Right hindlimb (tissue), 1 donor: Measurements from ENCODE around the gene NECAB2.

Experiments used
- DNase-seq: peaks from one replicate; pipeline ENCODE4 v3.0.0-alpha.2; 2018

Gene NECAB2

GRCh38 chr16:83994703-83995102 is 26.7 kb downstream of the NECAB2 start:
- no peak for DNase-seq

GRCh38 chr16:83995754-83996153 is 27.7 kb downstream of the NECAB2 start:
- DNase-seq, result no peak

DNA sequence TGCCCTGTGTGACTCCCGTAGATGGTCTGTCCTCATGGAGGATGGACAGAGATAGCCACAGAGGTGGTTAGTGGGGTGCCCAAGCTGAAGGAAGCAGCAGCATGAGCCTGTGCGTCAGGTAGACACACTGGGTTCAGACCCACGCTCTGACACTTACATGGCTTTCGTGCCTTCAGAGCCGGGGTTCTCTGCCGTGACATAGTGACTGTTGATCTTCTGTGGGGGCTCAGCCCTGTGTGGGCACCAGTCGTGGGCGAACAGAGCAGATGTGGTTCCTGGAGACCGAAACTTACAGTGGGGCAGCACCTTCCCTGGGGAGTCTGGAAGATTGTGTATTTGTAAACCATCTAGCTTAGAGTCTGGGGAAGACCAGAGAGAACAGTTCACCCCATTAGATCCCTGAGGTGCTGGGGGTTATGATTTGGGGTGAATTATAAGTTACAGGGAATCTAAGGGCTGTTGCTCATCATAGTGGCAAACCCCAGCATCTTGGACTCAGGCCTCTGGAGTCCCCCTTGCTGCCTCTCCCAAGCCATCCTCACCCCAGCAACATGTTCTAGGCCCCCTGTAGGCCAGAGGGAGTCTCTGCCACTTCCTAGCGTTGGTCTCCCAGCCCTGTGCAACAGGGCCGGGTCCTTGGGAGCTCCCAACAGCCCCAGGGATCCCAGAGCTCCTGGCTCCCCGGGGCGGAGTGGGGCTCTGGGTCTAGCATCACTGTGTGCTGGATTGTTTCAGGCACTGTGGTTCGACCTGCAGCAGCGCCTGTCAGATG is 28.6 kb downstream of the NECAB2 start:
- DNase-seq, result no peak

- no peak for DNase-seq
These were observed 30.0 kb downstream of the NECAB2 start for GRCh38 chr16:83998091-83998490.

DNA sequence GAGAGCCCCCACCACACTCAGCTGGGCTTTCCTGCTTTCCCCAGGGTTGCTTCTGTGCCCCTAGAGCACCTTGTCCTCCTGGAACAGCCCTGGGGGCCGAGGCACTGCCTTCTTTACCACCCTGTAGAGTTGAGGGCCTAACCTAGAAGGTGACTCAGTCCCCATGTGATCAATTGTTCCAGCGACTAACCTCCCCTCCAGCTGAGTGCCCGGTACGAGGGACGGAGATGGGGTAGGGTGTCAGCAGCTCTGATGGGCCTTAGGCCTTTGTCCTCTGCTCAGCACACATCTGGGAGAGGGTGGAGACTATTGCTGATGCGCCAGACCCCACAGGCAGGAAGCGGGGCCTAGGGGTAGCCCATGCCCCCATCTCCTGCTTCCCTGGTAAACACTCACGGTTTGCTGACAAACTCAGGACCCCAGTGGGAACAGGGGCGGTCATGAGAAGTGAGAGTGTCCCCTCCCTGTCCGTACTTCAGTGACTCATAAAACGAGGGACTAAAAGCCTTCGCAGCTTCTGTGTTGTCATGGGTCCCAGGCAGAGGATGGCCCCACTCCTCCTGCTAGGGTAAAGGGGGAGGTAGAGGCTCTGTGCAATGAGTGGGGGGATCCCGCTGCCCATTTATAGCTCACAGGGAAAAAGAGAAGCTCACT is 33.1 kb downstream of the NECAB2 start:
- DNase-seq, result no peak

GRCh38 chr16:84001726-84002125 is 33.7 kb downstream of the NECAB2 start:
- DNase-seq, result no peak

DNA sequence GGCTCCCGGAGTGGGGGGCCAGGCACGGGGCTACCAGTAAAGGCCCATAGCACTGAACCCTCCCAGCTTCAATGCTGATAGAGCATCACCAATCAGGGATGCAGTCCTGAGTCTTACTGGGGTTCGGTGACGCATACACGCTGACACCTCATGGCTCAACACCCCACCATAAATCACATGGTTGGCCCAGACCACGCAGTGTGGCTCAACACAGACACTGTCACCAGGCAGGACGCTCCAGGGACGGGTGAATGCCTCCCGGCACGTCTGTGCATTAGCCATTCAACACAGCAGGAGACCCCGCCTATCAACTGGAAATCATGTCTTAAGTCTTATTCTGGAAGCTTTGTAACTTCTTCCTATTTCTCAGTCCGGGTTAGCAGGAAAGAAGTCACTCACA is 35.0 kb downstream of the NECAB2 start:
- no peak for DNase-seq

GRCh38 chr16:84004442-84004841 is 36.4 kb downstream of the NECAB2 start:
- DNase-seq, result no peak

- no peak for DNase-seq
These were observed 37.3 kb downstream of the NECAB2 start for GRCh38 chr16:84005391-84005790.

DNA sequence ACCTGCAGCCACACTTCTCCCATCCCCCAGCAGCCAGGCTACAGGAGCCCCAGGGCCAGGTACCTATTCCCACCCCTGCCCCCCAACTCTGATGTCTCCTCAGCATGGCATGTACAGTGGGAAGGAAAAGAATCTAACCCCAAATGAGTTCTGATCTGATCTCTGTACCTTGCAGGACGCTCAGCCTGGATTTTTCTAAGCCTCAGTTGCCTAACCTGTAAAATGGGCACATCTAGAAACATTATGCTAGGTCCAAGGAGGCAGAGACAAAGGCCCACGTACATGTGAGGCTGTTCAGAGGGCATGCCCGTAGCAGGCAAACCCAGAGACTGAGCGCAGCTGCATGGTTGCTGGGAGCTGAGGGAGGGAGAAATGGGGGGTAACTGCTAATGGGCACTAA is 39.5 kb downstream of the NECAB2 start:
- no peak for DNase-seq

DNA sequence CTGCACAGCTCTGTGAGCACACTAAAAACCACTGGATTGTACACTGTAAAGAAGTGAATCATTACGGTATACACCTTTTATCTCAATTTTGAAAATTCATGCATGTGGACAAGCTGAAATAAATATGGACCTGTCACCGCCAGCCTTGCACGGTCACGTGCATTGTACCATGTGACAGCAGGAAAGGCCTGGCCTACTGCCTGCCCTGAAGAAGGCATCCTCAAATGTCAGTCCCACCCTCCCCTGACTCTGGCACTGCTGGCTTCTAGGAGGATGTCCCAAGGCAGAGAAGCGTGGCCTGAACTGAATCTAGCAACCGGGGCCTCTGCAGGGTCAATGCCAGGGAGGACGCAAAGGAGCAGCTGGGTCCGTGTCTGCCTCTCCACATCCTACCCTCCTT is 39.9 kb downstream of the NECAB2 start:
- no peak for DNase-seq

GRCh38 chr16:84009282-84009681 is 41.2 kb downstream of the NECAB2 start:
- no peak for DNase-seq

GRCh38 chr16:84013787-84014569 is 45.9 kb downstream of the NECAB2 start:
- DNase-seq, result no peak

- no peak for DNase-seq
These were observed 46.7 kb downstream of the NECAB2 start for GRCh38 chr16:84014570-84015327.

GRCh38 chr16:84015399-84015798 is 47.4 kb downstream of the NECAB2 start:
- DNase-seq, result no peak

- no peak for DNase-seq
These were observed 48.4 kb downstream of the NECAB2 start for GRCh38 chr16:84016477-84016876.

DNA sequence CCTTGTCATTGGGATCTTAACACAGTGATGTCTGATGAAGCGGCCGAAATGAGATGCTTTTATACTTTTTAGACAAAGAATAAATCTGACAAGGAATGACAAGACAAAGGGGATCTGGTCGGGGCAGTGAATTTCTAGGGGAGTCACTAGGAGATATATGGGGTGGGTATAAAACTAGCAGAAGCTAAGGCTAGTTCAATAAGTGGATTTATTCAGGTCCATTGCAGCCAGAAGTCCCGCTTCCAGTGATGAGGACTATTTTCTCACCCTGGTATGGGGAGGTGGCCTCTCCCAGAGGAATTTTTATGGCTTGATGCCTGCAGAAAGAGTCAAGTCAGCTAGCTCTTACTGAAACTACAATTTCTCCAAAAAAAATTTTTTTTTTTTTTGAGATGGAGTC is 50.7 kb downstream of the NECAB2 start:
- DNase-seq, result no peak

DNA sequence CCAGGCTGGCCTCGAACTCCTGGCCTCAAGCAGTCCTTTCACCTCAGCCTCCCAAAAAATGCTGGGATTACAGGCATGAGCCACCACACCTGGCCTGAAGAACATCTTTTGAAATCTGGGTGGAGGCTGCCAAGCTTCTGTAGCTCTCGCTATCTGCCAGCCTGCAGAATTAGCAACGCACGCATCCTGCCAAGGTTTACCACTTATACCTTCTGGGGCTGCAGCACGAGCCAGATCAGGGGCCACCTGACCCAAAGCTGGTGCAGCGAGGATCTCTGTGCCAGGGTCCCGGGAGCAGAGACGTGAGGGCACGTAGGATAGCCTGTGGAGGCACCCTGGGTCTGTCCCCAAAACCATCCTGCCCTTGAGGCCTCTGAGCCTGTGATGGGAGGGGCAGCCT is 52.3 kb downstream of the NECAB2 start:
- no peak for DNase-seq

GRCh38 chr16:84021488-84021887 is 53.4 kb downstream of the NECAB2 start:
- DNase-seq, result no peak

- DNase-seq, result no peak
These were observed 54.6 kb downstream of the NECAB2 start for GRCh38 chr16:84022644-84023043.

DNA sequence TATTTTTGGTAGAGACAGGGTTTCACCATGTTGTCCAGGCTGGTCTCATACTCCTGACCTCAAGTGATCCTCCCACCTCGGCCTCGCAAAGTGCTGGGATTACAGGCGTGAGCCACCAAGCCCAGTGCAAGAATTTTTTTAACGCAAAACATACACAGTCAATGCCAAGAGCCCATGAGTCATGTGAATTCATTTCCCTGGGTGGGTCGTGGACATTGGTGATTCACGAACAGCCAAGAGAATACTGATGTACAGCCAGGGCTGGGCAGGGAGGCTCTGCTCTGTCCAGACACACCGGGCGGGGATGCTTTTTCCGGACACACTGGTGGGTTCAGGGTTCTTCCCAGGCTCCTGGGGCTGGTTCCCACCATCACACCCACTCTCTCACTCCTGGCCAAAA is 56.8 kb downstream of the NECAB2 start:
- no peak for DNase-seq

DNA sequence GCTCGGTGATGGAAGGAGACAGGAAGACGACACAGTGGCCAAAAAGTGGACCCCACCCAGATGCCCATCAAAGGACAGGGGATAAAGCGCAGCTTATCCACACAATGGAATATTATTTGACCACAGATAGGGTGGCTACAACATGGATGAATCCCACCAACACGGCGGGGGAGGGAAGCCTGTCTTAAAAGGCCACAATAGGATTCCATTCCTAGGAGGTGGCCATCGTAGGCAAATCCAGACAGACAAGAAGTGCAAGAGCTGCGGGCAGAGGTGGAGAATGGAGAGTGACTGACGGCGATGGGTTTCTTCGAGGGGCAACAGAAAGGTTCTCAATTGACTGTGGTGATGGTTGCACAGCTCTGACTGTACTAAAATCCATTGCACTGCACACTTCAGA is 58.6 kb downstream of the NECAB2 start:
- no peak for DNase-seq

GRCh38 chr16:84027625-84028024 is 59.6 kb downstream of the NECAB2 start:
- no peak for DNase-seq
